Renal cortical epithelial cell (primary cell): ENCODE results near the gene ANKRD45. TPM values are rescaled to one million over a fixed set of nuclear protein-coding genes. Genes with fewer than 3 reads are reported as not detected.
"Not testable (repeated sequence)": the region's sequence is repeated elsewhere in the genome, so short reads cannot be mapped to it uniquely, and the experiment has no call there.

Experiments
- DNase-seq: peaks from one replicate; pipeline ENCODE4 v3.0.0-alpha.2; 2011; ENCODE audit warnings: low read depth
- total RNA-seq: library from RNA; depleted of rRNA; stranded (reverse); fragments of >200 nt; gene quantifications from 2 replicates; pipeline ENCODE4 v1.2.3, GENCODE V29; 2014

Gene ANKRD45
- total RNA-seq, 1 donor from 2014 or later, result 17.4 TPM

DNA sequence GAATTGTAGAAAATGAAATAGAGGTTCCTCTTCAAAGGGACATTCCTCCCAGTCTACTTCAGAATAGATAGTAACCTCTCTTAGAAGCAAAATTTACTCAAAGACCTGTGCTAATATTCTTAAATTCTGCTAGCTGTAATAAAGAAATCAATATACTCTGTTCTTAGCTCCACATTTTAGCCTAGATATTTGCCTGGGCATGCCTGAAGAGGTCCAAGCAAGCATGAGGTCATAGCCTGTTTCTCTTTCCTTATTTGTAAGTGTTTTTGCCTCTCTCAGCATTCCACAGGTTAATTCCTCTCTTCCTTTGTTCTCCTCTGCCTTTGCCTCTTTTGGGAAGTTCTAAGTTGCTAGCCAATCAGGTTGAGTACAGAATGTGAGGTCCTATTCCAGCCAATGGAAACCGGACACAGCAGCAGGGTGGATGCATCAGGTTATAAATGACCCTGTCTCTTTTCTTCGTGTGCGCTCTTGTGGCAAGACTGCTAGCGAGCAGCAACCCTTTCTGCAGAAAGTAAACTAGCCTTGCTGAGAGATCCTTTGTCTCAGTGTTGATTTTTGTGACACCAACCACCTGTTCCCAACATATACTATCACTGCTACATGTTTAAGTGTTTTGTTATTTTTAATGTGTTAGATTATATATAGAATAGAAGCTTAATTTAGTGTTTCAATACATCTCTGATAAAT, 27.1 kb downstream of the ANKRD45 start:
- not testable (repeated sequence) for DNase-seq

DNA sequence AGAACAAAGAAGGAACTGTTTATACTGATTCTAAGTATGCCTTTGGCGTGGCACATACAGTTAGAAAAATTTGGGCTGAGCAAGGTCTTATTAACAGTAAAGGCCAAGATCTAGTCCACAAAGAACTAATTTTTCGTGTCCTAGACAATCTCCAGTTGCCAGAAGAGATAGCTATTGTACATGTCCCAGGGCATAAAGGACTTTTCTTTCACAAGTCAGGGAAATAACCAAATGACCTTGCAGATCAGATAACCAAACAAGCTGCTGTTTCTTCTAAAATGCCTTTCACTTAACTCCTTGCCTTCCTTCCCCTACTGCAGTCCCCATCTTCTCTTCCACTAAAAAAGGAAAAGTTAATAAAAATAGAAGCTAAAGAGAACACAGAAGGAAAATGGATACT, 30.5 kb downstream of the ANKRD45 start:
- no peak for DNase-seq

DNA sequence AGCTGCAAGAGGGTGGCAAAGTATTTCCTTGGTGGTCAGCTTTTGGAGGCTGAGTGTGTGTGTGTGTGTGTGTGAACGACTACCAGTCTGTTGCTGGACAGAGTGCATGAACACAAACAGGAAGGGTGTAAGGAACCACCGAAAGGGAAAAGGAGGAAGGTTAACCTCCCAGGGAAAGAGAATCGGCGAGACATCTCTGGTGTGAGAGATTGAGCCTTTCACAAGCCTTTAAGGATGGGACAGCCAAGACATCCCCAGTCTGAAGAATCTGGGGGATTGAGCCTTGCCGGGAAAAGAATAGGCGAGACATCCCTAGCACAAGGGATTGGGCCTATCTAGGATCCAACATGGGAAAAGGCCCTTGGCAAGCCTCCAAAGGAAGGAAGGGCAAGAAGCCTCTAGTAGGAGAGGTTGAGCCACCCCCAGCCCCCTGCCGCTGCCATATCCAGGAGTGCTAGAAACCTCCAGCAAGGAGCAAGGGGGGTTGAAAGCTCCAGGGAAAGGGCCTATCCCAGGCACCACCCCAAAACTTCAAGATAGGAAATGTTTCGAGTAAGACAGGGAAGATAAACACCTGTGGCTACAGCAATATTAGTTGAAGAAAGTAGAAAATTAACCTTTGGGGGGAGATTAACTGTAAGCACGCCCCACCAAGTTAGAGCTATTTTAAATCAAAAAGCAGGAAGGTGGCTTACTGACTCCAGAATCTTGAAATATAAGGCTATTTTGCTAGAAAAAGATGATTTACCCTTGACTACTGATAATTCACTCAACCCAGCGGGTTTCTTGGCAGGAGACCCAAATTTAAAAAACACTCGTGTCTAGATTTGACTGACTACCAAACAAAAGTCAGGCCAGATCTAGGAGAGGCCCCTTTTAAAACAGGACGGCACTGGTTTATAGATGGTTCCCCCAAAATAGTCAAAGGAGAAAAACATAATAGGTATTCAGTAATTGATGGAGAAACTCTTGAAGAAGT, 31.3 kb downstream of the ANKRD45 start:
- DNase-seq, result no peak

DNA sequence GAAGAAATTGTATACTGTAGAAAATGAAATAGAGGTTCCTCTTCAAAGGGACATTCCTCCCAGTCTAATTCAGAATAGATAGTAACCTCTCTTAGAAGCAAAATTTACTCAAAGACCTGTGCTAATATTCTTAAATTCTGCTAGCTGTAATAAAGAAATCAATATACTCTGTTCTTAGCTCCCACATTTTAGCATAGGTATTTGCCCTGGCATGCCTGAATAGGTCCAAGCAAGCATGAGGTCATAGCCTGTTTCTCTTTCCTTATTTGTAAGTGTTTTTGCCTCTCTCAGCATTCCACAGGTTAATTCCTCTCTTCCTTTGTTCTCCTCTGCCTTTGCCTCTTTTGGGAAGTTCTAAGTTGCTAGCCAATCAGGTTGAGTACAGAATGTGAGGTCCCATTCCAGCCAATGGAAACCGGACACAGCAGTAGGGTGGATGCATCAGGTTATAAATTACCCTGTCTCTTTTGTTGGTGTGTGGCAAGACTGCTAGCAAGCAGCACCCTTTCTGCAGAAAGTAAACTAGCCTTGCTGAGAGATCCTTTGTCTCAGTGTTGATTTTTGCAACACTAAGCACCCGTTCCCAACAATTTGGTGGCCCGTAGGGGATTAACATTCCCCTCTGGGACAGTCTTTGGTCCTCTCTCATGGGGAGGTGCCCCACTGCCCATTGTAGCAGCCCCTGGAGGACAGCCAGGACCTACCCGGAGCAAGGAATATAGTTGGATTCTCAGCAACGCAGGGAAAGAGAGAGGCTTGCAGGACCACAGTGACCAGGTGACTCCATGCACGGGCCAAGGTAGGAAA, 32.2 kb downstream of the ANKRD45 start:
- DNase-seq, result peak; percentile 4

DNA sequence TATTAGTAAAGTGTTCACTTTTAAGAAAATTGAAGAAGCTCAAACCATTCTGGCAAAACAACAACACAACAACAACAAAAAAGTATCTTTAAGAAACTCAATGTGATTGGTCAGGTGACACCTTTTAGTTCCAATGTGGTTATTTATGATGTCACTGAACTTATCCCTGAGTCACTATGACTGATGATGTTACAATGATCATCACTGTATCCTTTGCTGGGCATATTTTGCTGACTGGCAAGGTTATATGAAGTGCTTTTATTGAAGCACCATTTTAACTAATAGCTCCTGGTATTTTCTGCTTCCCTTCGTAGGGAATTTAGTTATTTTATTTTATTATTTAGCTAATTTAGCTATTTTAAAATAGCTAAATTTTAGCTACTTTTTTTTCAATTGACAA, 34.5 kb downstream of the ANKRD45 start, which contains the start of gene TEX50:
TEX50 (plus strand) TSS at position 223 of the 400 bp plus-strand sequence. CDS start 184 bp downstream, outside the sequence.
- DNase-seq, result no peak

DNA sequence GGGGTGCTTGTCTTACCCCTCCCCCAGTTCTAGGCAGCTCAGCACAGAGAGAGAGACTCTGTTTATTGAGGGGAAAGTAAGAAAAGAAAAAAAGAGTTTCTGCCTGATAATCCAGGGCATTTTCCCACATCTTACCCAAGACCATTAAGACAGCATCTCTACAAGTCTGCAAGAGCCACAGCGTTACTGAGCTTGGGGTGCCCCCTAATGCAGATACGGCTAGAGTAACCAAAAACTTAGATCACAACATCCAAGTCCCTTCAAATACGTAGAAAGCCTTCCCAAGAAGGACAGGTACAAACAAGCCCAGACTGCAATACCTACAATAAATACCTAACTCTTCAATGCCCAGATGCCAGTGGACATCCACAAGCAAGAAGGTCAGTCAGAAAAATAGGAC, 40.8 kb downstream of the ANKRD45 start:
- no peak for DNase-seq

DNA sequence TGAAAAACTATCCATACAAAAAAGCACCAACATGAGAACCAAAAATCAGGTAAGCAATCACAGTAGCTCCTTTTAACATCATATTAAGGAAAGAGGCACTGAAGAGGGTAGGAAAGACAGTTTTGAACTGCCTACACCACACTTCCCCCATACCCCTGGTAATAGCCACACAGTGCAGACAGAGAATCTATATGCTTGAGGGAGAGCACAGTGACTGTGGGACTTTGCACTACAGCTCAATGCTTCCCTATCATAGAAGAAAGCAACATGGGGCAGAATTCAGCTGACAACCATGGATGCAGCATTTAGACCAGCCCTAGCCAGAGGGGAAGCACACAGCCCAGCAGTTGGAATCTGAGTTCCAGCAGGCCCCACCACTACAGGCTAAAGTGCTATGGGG, 42.4 kb downstream of the ANKRD45 start:
- no peak for DNase-seq

DNA sequence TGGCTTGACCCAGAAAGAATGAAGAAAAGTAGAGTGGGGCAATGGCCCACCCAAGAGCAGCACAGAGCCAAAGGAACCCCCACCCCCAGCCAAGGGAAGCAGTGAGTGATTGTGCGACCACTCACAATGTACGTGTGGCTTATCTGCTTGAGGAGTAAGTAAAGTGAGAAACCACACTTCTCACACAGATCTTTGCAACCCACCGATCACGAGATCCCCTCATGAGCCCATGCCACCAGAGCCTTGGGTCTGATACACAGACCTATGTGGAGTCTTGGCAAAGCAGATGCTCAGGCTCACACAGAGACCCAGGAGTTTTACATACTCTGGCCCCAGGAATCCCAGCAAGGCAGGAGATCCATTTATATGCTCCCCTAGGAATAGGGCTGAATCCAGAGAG, 52.8 kb downstream of the ANKRD45 start:
- DNase-seq, result no peak

DNA sequence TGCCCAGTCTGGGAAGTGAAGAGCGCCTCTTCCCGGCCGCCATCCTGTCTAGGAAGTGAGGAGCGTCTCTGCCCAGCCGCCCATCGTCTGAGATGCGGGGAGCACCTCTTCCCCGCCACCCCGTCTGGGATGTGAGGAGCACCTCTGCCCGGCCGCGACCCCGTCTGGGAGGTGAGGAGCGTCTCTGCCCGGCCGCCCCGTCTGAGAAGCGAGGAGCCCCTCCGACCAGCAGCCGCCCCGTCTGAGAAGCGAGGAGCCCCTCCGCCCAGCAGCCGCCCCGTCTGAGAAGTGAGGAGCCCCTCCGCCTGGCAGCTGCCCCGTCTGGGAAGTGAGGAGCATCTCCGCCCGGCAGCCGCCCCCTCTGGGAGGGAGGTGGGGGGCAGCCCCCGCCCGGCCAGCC, 56.6 kb downstream of the ANKRD45 start:
- not testable (repeated sequence) for DNase-seq

DNA sequence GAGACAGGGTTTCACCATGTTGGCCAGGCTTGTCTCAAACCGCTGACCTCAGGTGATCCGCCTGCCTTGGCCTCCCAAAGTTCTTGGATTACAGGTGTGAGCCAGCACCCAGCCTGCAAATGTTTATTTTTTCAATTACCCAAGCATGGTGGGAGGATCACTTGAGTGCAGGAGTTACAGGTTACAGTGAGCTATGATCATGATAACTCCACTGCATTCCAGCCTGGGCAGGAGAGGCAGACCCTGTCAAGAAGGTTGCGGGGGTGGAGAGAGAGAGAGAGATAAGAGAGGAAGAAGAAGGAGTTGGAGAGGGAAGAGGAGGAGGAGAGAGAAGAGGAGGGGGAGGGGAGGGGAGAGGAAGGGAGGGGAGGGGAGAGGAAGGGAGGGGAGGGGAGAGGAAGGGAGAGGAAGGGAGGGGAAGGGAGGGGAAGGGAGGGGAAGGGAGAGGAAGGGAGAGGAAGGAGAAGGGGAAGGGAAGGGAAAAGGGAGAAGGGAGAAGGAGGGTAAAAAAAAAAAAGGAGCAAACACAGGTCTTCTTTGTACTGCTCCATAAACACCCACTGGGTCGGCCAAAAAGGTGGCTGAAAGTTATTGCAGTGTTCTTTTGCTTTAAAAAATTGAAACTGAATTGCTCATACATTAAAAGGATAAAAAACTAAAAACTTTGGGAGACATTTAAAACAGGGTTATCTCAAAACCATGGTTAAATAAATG, 61.0 kb downstream of the ANKRD45 start:
- DNase-seq, result no peak

DNA sequence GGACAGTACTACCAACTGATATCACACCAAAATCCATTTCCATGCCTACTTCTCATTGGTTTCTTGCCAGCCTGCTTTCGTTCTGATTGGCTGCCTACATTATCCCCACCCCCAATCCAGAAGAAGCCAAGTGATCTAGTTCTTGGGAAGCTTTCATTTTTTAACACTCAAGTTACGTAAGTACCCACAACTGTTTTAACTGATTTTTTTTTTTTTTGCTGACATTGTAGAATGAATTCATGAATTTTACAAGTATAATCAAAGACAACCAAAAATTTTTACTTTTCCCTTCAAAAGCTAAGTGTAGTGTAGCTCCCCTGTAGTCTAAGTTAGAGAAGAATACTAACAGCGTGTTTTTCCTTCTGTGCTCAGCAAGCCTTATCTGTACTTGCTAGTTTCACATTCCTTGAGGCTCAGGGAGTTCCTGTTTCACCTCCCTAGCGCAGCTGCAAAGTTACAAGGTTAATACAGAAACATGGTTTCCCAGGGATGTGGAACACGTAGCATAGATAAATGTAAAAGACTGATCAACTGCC, 66.5 kb downstream of the ANKRD45 start, which contains the start of gene SLC9C2:
SLC9C2 (minus strand) TSS at position 17 of the 536 bp plus-strand sequence. CDS start 1,296 bp downstream, outside the sequence.
- DNase-seq, result peak; percentile 18

DNA sequence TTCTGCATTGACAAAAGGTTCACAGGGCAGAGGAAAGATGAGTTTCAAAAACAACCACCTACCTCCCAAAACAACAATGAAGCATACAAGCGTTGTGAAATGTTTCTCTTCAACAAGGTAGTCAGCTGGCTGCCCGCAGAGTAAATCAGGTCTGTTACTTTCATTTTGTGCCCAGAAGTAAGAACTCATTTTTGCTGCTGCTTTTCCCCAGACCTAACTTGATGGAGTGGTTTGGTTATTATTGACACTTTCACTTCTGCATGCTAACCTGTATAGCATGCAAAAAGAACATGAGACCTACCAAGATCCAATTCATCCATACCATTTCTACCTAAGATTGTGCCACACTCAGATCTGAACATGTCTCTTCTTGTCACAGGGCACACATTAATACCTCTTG, 68.1 kb downstream of the ANKRD45 start:
- no peak for DNase-seq

DNA sequence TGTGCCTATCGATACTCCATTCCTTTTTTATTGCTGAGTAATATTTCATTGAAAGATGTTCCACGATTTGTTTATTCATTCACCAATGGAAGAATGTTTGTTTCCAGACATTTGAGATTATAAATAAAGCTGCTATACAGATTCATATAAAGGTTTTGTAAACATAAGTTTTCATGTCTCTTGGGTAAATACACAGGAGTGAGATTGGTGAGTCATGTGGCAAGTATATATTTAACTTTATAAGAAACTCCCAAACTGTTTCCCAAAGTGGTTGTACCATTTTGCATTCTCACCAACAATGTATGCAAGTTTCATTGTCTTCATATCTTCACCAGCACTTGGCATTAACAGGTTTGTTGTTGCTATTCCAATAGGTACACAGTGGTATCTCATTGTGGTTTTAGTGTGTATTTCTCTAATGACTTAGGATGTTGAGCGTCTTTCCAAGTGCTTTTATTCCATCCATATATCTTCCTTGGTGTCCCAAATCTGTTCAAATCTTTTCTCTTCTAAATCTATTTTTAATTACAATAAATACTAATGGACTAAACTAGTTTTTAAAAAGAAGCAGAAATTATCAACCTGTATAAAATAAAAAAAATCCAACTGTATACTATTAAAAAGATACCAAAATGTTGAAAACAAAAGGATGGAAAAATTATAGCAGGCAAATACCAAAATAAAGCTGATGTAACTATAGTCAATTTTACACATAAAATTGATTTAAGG, 73.4 kb downstream of the ANKRD45 start:
- DNase-seq, result no peak

DNA sequence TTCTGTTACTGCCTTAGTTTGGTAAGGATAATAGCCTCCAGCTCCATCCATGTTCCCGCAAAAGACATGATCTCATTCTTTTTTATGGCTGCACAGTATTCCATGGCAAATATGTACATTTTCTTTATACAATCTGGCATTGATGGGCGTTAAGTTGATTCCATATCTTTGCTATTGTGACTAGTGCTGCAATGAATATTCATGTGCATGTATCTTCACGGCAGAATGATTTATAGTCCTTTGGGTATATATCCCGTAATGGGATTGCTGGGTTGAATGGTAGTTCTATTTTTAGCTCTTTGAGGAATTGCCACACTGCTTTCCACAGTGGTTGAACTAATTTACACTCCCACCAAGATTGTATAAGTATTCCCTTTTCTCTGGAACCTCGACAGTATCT, 78.5 kb downstream of the ANKRD45 start:
- not testable (repeated sequence) for DNase-seq

DNA sequence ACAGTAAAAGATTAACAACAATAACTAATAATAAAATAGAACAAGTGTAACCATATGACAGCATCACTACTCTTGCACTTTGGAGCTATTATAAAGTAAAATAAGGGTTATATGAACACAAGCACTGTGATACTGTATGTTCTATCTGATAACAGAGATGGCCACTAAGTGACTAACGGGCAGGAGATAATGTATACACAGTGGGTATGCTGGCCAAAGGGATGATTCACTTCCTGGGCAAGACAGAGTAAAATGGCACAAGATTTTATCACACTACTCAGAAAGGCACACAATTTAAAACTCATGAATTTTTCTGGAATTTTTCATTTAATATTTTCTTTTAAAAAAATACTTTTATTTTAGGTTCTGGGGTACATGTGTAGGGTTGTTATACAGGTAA, 79.1 kb downstream of the ANKRD45 start:
- DNase-seq, result no peak

DNA sequence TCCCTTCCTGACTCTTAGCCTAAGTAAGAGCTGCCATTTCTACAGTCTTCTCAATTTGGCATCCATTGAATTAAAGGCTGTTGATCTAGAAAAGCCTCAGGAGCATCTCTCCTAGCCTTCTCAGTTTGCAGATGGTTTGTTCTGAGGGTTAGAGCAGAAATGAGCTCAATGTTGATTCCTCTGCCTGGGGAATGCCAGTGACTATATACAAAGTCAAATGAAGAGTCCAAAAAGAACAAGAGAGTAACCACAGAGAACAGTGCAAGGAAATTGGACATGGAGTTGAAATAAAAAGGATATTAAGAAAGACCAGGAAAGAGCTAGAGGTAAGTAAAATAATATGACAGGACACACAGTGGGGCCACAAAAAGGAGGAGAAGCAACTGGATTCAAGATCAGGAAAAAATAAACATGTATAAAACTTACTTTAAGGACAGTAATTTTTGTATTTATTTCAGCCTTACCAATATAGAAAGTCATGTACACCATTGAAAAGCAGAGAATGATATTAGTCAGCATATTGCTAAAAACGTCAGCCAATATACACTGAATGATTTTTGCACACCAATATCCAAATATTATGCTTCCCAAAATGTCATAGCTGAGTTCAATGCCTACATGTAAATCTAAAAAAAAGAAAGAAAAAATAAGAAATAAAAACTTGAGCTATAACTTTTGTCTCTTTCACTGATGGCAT, 88.1 kb downstream of the ANKRD45 start:
- DNase-seq, result no peak

DNA sequence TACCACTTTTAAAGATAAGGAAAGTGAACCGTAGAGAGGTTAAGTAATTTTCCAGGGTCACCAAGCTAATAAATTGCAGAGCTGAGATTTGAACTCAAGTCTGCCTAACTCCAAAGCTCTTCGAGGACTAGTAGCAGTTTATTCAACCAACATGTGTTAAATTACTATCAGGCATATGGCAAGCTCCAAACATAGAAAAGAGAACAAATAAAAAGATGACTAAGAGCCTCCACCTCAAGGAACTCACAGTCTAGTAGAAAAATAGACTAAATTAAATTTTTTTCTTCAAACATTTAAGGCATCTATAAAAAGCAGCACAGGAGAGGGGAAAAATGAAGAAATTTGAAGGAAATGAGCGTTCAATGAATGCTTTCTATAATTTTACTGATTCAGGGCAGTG, 89.0 kb downstream of the ANKRD45 start:
- no peak for DNase-seq

DNA sequence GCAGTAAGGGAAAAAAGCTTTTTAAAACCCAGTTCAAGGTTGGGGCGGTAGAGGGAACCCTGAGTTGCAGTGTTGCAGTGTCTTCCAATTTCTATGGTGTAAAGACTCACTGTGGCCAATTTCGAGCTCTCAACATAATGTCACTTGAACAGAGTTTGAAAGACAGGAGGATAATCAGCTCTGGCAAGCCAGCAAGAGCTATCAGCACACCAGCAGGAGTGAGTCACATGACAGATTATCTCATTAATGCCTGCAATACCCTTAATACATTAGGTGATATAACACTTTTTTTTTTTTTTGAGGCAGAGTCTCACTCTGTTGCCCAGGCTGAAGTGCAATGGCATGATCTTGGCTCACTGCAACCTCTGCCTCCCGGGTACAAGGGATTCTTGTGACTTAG, 89.6 kb downstream of the ANKRD45 start:
- no peak for DNase-seq

DNA sequence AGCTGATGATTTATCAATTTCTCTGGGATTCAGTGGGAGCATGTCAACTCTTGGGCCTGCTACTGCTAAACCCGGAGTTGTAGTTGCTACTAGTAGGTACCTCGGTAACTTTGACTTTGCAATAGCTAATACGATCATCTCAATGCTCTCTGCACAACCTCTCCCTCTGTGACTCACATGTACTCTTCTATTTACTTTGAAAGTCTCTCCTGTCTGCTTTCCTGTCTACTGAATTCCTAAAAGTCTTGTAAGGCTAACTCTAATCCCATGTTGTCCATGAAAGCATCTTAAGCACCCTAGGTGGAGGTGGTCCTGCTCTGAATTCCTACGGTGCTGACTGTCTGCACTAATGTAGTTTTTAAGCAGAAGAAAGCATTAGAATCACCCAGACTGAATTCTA, 96.1 kb downstream of the ANKRD45 start:
- DNase-seq, result no peak
